HG03280 (cell line): ENCODE data around the gene MYH14.

ENCODE experiments used
- ATAC-seq: cut with Tn5 transposase; IDR thresholded peaks from one replicate; pipeline ENCODE4 v1.9.1; 2021; ENCODE audit warnings: mild to moderate bottlenecking, moderate library complexity; ENCODE audit not compliant: unreplicated experiment

MYH14 gene

GRCh38 chr19:50255115-50255514 is 51.7 kb downstream of the MYH14 start:
- no peak for ATAC-seq

DNA sequence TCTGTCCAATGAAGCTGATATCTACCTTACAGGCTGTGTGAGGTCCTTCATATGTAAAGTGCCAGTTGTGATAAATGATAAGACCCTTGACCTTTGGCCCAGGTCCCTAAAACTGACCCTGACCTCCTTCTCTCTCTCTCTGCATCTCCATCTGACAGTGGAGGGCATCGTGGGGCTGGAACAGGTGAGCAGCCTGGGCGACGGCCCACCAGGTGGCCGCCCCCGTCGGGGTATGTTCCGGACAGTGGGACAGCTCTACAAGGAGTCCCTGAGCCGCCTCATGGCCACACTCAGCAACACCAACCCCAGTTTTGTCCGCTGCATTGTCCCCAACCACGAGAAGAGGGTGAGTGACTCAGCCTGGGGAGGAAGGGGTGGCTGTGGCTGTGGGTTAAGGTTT is 53.7 kb downstream of the MYH14 start:
- ATAC-seq = no peak

- ATAC-seq = no peak
These were observed 55.5 kb downstream of the MYH14 start for GRCh38 chr19:50258918-50259372.

DNA sequence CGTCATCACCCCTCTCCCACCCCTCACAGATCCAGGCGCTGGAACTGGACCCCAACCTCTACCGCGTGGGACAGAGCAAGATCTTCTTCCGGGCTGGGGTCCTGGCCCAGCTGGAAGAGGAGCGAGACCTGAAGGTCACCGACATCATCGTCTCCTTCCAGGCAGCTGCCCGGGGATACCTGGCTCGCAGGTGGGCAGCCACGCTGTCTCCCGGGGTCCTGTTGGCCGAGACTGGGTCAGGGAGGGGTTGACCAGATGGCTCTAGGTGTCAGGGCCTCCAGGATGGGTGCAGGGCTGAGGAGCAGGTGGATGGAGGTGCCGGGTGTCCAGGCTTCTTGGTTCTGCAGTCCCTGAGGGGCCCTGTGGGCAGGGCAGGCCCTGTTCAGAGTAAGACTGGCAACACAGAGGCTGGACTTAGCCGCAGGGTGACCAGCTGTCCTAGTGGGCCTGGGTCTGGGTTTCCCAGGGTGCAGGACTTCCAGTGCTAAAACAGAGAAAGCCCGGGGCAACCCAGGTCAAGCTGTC is 58.1 kb downstream of the MYH14 start:
- no peak for ATAC-seq

- ATAC-seq = no peak
These were observed 59.8 kb downstream of the MYH14 start for GRCh38 chr19:50263176-50263575.

DNA sequence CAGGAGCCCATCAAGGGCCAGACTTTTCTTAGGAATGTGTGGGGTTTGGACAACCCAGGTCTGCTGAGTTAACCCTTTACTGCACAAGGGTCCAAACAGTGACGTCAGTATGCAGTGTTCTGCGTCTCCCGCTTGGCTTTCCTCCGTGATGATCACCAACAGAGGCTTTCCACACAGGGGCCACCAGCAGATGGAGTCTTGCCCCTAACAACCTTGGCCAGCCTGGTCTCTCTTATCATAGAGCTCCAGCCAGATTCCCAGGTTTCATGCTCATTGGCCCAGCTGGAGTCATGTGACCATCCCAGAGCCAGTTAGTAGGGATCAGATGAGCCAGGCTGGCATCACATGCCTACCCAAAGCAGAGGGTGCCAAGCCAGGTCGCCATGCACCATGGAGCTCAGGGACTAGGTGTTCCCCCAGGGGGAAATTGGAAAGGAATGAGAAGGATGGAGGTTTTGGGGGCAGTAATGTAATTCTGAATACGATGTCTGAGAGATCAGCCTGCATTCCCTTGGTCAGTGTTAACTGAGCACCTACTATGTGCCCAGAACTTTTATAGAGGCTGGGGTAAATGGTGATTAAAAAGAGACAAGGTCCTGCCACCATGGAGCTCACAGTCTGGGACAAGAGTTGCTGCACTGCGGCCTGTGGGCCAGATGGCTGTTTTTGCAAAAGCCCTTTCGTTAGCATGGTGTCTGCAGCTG is 61.2 kb downstream of the MYH14 start:
- ATAC-seq = no peak

GRCh38 chr19:50266041-50266440 is 62.6 kb downstream of the MYH14 start:
- ATAC-seq = no peak

DNA sequence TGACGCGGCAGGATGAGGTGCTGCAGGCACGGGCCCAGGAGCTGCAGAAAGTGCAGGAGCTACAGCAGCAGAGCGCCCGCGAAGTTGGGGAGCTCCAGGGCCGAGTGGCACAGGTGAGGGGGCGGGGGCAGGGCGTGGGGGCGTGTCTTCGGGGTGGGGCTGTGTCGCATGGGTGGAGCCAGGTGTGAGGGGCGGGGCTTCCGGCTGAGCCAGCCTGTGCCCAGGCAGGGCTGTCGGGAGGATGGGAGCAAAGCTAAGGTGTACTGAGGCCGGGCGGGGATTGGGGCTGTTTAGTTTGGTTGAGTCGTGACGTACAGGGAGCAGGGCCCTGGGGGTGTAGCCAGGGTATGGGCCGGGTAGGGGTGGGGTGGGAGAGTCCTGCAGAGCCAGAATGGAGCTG is 63.5 kb downstream of the MYH14 start:
- no peak for ATAC-seq

DNA sequence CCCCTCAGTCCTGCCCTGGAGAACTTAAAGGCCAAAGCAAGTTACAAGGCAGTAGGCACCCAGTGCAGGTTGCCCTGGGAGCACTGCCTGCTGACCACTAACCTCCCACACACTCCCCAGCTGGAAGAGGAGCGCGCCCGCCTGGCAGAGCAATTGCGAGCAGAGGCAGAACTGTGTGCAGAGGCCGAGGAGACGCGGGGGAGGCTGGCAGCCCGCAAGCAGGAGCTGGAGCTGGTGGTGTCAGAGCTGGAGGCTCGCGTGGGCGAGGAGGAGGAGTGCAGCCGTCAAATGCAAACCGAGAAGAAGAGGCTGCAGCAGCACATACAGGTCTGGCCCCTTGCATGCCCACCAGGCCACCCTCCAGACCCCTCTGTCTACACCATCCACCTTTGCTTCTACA is 64.6 kb downstream of the MYH14 start:
- ATAC-seq = no peak

DNA sequence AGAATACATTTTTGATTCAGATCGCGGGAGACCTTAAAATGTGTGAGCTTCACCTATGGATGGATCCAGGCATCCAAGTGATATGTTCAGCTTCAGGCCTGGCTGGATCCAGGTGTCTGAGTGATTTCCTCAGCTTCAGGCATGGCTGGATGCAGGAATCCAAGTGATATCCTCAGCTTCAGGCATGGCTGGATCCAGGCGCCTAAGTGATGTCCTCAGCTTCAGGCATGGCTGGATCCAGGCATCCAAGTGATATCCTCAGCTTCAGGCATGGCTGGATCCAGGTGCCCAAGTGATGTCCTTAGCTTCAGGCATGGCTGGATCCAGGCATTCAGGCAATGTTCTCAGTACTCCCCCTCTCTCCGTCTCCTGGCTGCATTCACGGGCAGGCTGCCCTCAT is 65.1 kb downstream of the MYH14 start:
- no peak for ATAC-seq

DNA sequence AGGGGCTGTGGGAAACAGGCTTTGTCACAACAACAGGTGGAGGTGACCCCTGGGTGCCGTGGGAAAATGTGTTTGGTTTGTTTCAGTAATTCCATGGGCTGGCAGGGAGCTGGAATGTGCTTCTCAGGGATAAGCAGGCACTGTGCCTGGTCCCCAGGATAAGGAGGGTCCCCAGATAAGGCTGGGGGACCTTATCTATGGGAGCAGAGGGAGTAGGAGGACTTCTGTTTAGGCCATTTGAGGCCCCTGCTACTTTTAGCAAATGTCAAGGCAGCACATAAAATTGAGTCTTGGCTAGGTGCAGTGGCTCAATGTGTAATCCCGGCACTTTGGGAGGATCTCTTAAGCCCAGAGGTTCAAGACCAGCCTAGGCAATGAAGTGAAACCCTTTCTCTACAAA is 66.2 kb downstream of the MYH14 start:
- no peak for ATAC-seq

DNA sequence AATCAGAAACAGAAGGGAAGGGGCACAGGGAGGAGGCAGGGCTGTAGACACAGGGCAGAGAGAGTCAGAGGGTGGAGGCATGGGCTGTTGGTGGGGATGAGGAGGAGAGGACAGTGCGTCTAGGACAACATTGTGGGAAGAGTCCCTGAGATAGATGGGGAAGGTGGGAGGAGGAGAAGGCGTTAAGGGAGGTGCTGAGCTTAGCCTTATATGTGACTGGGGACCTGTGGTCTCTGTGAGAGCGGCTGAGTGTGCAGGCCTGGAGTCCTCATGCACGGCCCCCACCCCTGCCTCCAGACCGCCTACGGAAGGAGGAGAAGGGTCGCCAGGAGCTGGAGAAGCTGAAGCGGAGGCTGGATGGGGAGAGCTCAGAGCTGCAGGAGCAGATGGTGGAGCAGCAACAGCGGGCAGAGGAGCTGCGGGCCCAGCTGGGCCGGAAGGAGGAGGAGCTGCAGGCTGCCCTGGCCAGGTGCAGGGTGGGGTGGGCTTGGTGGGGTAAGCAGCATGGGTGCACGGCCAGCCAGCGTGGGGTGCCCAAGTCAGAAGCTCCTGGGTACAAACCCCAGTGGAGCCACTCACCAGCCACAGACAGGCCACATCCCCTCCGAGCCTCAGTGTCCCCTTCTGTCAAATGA is 69.0 kb downstream of the MYH14 start:
- no peak for ATAC-seq

GRCh38 chr19:50273821-50274220 is 70.4 kb downstream of the MYH14 start:
- ATAC-seq = no peak

DNA sequence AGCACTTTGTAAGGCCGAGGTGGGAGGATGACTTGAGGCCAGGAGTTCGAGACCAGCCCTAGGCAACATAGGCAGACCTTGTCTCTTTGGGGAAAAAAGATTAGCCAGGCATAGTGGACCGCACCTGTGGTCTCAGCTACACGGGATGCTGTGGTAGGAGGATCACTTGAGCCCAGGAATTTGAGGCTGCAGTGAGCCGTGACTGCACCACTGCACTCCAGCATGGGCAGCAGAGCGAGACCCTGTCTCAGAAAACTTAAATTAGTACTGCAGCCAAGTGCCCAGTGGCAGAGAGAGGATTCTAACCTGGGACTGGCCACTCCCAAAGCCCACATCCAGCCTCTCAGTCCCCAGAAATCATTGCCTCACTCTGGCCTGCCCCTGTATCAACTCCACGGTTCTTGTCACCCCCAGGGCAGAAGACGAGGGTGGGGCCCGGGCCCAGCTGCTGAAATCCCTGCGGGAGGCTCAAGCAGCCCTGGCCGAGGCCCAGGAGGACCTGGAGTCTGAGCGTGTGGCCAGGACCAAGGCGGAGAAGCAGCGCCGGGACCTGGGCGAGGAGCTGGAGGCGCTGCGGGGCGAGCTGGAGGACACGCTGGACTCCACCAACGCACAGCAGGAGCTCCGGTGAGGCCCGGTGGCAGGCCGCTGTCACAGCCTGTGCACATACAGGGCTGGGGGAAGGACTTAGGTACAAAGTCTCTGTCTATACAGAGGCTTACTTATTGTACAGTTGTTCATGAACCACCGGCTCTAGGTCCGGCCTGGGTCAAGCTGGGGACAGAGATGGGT is 72.4 kb downstream of the MYH14 start:
- no peak for ATAC-seq

DNA sequence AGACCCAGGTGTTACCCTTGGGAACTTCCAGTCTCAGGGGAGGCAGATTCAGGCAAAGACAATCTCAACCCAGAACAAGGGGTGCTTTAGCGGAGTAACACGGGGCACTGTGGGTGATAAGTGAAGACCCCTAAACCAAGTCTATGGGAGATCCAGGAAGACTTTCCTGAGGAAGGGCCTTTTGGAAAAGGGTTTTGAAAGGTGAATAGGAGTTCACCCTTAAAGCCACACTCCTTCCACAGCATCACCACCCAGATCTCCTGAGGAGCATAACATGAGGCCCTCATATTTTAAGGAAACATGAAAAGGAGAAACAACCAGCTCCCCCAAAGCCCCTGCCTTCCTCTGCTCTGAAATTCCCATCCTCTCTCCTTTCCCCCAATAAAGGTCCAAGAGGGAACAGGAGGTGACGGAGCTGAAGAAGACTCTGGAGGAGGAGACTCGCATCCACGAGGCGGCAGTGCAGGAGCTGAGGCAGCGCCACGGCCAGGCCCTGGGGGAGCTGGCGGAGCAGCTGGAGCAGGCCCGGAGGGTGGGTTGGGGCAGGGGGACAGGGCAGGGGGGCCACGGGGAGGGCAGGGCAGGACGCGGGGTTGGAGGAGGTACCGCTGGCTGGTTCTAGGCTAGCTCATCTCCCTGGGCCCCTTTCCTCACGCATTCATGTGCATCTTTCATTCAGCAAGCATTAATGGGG is 73.1 kb downstream of the MYH14 start:
- no peak for ATAC-seq

DNA sequence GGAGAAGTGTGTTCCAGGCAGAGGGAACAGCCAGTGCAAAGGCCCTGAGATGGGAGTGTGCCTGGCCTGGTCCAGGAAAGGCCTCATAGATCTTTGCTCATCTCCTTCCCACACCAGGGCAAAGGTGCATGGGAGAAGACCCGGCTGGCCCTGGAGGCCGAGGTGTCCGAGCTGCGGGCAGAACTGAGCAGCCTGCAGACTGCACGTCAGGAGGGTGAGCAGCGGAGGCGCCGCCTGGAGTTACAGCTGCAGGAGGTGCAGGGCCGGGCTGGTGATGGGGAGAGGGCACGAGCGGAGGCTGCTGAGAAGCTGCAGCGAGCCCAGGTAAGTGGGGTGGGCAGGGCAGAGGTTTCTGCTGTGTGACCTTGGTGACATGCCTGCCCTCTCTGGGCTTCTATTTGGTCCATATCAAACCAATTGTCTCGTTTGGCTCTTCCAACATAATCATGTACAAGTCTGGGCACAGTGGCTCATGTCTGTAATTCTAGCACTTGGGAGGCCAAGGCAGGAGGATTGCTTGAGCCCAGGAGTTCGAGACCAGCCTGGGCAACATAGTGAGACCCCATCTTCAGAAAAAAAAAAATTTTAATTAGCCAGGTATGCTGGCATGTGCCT is 74.7 kb downstream of the MYH14 start:
- no peak for ATAC-seq

DNA sequence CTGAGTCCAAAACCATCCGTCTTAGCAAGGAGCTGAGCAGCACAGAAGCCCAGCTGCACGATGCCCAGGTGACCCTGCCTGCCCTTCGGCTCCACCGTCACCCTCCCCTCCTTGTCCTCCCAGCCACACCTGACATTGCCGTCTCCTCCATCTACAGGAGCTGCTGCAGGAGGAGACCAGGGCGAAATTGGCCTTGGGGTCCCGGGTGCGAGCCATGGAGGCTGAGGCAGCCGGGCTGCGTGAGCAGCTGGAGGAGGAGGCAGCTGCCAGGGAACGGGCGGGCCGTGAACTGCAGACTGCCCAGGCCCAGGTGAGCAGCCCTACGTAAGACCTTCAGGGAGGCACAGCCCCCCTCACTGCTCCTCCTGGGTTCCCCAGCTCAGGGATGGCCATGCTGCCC is 76.7 kb downstream of the MYH14 start:
- ATAC-seq = no peak

GRCh38 chr19:50280983-50281382 is 77.6 kb downstream of the MYH14 start:
- ATAC-seq = no peak

GRCh38 chr19:50281491-50281890 is 78.1 kb downstream of the MYH14 start:
- no peak for ATAC-seq

DNA sequence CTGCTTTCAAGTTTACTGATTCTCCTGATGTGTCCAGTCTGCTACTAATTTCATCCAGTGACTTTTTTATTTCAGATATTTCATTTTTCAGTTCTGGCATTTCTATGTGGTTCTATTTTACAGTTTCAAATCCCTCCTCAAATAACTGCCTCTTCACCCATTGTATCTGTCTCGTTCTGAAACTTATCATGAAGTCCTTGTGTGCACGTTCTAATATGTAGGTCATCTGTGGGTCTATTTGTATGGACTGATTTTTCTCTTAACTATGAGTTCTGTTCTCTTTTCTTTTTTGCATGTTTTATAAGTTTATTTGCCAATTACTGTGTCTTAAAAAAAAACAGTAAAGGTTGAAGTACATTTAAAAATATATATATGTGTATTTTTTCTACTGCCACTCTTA is 82.4 kb downstream of the MYH14 start:
- ATAC-seq = no peak

DNA sequence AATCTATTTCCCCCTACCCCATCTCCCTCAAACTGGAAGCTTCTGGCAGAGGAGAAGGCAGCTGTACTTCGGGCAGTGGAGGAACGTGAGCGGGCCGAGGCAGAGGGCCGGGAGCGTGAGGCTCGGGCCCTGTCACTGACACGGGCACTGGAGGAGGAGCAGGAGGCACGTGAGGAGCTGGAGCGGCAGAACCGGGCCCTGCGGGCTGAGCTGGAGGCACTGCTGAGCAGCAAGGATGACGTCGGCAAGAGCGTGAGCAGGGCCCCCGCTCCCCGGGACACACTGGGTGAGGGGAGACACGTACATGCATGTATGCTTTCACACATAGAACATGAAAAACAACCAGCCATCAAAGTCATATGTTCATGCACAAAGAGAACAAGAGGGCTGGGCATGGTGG is 83.0 kb downstream of the MYH14 start:
- ATAC-seq = no peak
